ENCODE results near the gene TMEM139.
"Not testable (repeated sequence)": the region's sequence is repeated elsewhere in the genome, so short reads cannot be mapped to it uniquely, and the experiment has no call there.

TMEM139 gene

DNA sequence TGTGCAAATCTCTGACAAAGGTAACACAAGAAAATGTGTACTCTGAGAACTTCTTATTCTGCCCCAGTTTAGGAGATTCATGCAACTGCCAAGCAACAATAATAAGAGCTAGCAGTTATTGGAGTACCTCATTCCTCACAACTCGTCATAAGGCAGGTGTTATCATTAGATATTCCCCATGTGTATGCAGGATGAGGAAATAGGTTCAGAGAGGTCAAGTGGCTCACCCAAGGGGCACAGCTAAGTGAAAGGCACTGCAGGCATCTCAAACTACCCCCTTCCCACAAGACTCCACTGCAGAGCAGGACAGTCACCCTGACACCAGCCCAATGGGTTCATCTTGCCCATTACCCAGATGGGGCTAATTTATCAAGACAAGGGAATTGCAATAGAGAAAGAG lies 22.9 kb upstream of the TMEM139 start:
- no peak for DNase-seq

DNA sequence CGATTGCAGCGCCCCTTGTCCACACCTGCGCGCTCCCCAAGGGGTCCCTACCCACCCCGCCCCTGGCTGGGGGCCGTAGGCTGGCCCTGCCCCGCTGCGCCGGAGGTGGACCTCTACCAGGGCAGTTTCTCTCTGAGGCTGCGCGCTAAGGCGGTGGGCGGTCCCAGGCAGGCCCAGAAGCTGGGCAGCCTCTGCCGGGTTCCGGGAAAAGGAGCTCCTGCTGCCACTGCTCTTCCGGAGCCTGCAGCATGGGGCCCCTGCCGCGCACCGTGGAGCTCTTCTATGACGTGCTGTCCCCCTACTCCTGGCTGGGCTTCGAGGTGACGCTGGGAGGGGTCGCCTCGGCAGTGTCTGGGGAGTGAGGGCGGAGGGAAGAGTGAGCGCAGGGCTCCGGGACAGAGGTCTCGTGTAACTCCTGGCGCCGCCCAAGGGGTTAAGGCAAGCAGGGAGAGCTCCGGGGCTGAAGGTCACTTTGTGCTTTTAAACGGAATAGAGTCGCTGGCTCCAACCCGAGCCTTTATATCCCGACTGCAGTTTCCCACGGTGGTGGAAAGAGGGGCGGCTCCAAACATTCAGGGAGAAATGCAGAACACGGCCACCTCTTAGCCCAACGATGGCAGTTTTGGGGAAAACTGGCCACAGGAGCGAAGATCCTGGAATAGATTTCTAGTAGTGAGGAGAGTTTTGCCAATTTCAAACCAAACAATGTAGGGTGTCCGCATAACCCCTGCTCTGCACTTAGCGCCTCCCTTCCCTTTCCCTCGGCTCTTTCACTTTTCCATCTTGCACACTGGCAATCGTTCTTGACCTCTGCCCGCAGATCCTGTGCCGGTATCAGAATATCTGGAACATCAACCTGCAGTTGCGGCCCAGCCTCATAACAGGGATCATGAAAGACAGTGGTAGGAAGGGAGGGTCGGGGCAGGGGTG lies 21.2 kb upstream of the TMEM139 start, which contains the start of gene GSTK1:
TSS of gene GSTK1 (plus strand) at position 176 of the 930 bp plus-strand sequence. CDS start at position 249, 73 bp downstream.
- peak; percentile 70 for DNase-seq

DNA sequence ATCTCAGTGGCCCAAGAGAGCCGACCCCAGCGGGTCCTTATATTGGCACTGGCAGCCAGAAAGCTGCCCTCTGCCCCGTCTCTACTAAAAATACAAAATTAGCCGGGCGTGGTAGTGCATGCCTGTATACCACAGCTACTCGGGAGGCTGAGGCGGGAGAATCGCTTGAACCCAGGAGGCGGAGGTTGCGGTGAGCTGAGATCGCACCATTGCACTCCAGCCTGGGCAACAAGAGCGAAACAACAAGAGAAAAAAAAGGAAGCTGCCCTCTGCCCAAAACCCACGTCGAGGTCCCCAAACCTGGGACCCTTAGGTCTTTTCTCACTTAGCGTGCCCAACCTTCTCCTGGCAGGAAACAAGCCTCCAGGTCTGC lies 20.6 kb upstream of the TMEM139 start:
- DNase-seq, result not testable (repeated sequence)

DNA sequence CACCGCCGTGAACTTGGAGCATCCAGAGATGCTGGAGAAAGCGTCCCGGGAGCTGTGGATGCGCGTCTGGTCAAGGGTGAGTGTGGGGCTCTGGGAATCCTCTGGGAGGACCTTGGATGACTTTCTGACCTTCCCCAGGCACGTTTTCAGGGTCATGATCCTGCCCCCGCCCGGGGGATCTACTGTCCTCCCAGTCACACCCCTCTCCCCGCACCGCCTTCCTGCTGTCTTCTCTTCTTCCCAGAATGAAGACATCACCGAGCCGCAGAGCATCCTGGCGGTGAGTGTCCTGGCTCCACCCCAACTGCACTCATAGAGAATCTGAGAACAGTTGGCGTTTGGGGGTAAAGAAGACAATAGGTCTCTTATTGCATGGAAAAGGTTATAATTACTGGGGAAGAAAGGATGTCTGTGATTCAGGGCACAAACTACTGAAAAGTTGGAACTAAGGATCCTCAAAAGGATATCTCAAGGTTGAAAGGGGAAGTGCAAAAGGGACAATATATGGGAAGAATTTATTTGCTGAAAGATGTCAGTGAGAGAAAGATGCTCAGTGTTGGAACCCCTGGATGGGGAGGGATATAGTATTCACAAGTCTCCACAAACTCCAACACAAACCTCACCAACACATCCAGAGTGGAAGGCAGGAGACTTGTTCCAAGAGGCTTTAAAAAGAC lies 19.6 kb upstream of the TMEM139 start:
- no peak for DNase-seq

DNA sequence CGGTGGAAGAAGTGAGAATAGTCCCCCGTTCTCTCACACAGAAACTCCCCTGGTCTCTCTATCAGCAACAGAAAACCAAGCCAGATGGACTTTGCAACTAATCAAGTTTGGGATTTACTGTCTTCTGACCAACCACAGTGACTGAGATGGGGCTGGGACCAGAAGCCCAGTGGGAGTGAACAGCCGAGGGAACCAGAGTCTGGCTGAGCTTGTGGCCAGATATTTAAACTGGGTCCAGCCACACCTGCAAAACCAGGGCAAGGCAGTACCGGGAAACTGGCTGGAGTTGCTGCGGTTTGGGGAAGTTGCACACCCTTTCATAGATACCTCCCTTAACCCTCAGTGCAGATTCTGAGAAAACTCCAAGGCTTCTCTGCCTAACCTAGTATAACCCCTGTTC lies 15.5 kb upstream of the TMEM139 start:
- DNase-seq, result no peak

DNA sequence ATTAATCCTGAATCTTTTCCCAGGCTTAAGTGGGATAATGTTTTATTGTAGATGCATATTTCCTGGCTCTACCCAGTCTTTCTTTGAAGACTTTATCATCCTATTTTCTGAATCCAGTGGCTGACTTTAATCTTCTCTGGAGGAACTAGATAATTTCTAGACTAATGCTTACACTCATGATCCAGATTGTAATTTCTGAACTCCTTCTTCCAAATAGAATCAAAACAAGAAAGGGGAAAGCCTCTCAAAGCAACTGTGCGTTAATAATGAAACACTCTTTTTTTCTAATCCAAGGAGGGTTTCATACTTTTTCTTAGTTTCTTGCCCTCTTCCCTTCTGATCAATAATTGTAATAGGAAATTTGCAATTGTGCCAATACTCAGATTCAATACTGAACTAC lies 13.5 kb upstream of the TMEM139 start:
- no peak for DNase-seq

DNA sequence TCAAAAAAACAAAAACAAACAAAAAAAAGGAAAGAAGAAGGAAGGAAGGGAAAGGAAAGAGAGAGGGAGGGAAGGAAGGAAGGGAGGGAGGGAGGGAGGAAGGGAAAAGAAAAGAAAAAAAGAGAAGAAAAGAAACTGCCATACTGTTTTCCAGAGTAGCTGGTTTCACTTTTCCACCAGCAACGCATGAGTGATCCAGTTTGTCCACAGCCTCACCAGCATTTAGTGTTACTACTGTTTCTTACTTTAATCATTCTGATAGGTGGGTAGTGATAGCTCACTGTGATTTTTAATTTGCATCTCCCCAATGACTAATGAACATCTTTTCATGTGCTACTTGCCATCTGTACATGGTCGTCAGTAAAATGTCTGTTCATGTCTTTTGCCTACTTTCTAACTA lies 11.9 kb upstream of the TMEM139 start:
- DNase-seq, result no peak

DNA sequence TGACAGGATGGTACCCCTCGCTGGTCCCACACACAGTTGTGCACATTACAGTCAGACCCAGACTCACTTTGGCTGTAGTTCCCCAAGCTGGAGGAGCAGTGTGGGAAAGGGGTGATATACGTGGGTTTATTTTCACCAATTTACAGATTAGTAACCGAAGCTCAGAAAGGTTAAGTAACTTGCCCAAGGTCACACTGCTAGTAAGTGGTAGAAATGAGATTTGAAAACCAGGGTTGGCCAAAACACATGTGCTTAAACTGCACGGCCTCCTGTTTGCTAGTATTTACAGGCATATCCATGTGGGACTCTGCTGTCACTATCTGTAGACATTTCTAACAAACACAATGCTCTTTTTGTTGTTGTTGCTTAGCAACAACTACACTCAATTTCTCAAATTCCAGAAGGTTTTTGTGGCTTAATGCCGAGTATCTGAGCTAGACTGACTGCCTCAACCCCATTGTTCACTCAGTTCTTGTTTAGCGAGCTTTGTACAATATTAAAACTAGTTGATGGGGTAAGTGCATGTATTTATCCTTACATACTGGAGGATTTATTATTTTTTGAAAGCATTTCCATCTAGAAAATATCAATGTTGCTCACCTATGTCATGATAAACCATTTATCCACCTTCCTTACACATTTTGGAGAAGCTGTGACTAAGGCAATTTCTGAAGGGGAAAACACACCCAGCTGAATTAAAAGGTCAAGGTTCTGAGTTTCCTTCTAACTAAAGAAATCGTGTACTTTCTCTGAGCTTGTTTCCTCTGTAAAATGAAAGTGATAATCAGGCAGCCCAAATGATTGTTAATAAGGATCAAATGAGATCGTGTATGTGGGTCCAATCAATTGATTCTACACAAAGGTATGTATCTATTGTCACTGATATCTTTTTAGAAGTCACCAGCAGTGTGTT lies 5.3 kb upstream of the TMEM139 start:
- no peak for DNase-seq

DNA sequence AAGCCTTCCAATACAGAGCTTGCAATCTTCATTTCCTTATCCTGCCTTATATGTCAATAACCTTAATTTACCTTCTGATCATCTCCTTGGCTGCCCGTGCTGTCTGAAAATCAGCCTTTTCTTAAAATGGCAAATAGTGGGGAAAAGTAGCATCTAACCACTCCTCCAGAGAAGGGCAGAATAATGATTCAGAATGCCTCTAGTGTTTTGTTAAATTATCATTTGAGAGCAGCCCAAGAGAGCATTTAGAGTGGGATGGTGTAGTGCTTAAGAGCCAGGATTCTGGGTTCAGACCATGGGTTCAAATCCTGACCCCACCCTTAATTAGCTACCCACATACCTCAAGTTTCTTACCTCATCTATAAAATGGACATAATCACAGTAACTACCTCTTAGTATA lies 4.6 kb upstream of the TMEM139 start:
- DNase-seq, result no peak

DNA sequence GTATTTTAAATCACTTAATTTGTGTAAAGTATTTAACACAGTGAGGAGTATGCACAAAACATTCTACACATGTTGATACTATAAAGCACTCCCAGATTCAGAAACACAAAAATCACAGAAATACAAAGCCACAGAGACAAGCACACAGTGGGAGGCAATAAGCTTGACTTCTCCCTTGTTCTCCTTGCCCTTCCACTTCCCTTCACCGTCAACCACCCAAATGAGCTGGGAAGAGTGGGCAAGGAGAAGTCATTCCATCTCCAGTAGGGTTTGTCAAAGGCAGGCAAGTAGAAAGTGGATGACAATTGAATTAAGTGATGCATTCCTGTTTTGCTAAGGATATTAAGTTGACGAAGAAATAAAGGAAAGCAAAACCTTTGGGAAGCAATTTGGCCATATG lies 4.2 kb upstream of the TMEM139 start:
- DNase-seq, result no peak

DNA sequence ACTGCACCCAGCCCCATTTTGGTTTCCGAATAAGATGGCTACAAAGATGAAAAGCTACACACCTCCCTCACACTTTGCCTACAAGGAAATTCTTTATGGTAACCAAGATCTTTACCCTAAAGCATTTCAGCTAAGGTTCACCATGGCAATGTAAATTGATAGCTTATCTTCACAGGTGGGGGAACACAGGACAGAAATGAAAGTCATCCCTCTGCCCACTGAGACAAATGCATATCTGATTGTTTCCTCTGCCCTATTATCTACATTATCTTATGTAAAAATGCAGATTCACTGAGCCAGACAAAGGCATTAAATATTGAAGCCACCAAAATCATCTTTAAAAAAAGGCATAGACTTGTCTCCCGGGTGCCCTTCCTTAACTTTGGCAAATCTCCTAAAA lies 3.2 kb upstream of the TMEM139 start:
- no peak for DNase-seq

DNA sequence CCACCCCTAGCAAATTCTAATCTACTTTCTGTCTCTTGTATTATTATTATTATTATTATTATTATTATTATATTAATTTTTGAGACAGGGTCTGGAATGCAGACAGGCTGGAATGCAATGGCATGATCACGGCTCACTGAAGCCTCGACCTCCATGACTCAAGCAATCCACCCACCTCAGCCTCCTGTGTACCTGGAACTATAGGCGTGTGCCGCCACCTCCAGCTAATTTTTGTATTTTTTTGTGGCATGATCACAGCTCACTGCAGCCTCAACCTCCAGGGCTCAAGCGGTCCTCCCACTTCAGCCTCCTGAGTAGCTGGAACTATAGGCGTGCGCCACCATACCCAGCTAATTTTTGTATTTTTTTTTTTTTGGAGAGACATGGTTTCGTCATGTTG lies 2.6 kb upstream of the TMEM139 start:
- DNase-seq, result no peak

DNA sequence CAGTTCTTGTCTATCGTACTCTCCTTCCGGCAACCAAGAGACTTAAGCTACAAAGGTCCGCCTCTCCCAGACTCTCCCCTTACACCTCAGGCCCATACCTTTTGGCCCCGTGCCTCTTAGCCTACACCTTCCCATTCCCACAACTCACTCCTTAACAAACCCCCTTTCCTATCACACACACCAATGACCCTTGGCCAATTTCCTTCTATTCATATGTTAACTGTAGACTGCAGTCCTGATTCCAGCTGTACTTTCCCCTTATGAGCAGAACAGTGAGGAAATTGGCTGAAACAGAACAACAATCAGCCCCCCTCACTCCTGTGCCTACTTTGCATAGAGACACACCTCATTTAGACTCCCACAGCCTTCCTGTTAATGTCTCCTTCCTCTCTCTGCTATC lies 1.4 kb upstream of the TMEM139 start:
- DNase-seq, result no peak

DNA sequence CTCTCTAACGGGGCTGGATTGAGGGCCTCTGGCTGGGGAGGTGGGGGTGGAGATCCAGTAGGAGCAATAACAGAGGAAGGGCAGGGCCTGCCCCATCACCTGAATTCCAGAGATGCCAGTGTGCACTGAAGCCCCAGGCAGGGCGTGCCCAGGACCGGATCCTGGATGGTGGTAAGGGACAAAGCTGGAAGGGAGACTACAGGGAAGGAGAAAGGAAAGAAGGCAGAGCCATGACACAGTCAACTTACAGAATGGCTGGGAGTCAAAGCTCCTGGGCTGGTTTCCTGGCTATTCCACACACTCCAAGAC lies 666 bp downstream of the TMEM139 start:
- no peak for DNase-seq

DNA sequence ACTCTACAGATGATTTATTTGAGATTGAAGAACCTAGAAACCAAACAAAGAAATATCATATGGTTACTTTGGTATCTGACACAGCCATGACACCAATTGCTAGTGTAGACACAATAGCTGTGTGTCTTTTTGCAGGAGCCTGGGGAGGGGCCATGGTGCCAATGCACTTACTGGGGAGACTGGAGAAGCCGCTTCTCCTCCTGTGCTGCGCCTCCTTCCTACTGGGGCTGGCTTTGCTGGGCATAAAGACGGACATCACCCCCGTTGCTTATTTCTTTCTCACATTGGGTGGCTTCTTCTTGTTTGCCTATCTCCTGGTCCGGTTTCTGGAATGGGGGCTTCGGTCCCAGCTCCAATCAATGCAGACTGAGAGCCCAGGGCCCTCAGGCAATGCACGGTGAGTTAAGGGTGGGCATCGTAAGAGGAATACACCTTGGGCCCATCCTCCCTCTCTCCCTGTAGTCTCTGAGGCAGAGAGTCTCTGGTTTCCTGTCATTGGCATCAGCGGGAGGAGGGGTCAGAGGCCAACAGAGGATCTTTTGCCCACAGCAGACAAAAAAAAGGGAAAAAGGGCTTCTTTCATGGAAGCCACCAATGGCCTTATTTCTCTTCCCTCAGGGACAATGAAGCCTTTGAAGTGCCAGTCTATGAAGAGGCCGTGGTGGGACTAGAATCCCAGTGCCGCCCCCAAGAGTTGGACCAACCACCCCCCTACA lies 1.2 kb downstream of the TMEM139 start:
- DNase-seq, result no peak

DNA sequence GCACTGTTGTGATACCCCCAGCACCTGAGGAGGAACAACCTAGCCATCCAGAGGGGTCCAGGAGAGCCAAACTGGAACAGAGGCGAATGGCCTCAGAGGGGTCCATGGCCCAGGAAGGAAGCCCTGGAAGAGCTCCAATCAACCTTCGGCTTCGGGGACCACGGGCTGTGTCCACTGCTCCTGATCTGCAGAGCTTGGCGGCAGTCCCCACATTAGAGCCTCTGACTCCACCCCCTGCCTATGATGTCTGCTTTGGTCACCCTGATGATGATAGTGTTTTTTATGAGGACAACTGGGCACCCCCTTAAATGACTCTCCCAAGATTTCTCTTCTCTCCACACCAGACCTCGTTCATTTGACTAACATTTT lies 1.7 kb downstream of the TMEM139 start:
- no peak for DNase-seq

DNA sequence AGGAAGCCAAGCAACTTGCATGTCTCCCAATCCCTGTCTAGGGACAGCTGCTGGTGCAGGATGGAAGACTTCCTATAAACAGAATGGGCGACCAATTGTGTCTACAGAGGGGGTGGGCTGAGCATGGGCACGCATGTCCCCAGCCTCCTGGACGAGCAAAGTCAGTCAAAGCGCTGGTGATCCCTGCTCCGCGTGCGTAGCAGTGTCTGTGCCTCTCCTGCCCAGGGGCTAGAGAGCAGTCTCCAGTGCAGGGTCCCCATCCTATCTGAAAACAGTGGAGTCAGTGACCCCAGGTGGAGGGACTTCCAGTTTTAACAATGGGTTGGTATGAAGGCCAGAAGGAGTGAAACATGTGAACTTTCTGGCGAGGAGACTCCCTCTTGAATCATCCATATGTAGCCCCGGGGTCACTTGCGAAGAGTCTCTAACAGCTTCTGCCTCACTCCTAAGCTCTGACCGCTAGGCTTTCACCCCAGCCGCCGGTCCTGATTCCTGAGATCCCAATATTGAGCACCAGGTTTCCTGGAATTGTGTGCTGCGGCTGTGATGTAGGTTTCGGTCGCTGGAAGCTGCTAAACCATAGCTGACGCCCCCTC lies 2.7 kb downstream of the TMEM139 start:
- no peak for DNase-seq

DNA sequence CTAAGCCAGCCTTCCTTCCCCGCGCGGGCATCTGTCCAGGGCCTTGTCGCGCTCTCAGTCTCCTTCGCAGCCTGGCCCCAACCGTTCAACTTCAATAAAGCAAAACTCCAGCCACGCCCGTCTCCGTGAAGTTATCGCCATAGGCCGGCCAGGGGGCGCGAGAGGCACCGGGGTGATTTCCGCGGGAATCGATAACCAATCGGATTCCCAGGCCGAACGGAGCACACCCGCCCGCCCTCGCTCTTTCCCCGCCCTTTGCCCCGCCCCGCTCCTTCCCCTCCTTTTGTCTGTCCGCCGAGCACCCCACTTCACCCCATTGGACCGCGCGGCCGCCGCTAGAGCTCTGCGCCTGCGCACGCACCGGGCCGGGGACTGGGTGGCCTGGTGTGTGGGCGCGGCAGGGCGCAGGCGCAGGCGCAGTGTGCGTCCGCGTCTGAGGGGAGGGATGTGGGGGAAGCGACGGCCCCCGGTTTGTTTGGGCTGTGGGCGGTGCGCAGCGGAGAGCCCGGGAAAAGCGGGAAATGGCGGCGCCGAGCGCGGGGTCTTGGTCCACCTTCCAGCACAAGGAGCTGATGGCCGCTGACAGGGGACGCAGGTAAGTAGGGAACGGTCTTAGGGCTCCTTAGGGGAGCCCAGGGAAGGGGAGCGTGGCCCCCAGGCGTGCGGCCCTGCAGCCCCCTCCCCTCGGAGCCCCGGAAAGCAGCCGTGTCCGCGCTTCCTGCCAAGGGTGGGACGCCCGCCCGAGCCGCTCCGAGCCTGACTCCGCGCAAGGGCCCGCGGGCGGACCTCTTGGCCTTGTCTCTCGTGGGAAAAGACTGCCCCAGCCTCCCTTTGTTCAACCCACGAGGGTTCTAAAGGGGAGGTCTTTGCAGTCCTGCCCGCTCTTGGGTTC lies 3.4 kb downstream of the TMEM139 start, which contains the start of gene CASP2:
TSS of gene CASP2 (plus strand) at position 417 of the 892 bp plus-strand sequence. CDS start at position 522, 105 bp downstream.
- DNase-seq, result peak; percentile 97

DNA sequence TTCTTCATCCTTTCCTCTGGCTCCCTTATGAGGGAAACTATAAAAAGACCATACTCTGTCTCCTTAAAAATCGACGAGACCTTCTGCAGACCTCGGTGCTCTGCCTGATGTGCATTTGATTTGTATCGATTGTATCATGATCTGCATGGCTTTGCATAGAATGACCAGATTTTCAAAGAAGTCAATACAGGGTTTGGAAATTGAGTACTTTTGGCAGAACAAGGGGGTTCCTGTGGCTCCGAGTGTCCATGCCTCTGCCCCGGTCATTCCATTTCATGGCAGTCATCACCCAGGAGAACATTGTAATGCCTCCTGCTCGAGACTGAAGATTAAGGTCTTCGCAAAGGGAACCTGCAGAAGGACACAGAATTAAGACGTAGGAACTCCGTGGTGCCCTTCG lies 4.1 kb downstream of the TMEM139 start:
- peak; percentile 45 for DNase-seq

DNA sequence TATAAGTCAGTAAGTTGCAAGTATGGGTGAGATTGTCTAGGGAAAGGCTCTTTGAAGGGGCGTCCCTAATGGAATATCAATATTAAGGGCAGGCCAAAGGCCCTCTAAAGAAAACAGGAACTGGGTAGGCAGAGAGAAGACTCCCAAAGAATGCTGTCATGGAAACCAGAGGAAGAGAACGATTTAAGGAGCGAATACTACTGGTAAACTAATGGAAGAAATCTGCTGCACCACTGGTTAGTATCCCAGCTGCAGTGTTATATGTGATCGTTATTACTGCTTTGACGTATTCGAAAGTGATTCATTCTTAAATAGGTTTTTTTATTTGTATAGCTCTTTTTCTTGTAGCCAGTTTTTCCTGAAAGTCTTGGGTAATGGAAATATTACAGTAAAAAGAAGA lies 4.7 kb downstream of the TMEM139 start:
- DNase-seq, result no peak

DNA sequence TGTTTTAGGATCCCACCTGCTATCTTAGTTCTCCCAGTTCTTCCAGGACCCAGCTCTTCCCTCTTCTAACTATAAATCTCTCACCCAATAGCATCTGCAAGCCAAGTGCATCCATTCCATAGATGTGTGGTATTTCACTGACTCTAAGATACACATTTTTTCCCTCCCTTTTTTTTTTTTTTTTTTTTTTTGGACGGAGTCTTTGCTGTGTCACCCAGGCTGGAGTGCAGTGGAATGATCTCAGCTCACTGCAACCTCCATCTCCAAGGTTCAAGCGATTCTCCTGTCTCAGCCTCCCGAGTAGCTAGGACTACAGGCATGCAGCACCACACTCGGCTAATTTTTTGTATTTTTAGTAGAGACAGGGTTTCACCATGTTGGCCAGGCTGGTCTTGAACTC lies 5.1 kb downstream of the TMEM139 start:
- not testable (repeated sequence) for DNase-seq
